H1 (cell line): ENCODE data around the gene PPP2R2D. TPM values are rescaled to one million over a fixed set of nuclear protein-coding genes. Genes with fewer than 3 reads are reported as not detected.

Source experiments
- CHD1 ChIP-seq: IDR thresholded peaks from 2 replicates; pipeline ENCODE4 v1.6.1; 2012; ENCODE audit warnings: low read depth, low read length, improper control_type of control experiment
- CTCF ChIP-seq, 3 experiments: IDR thresholded peaks; 1 replicate in 2 of 3; 2 replicates in 1 of 3; pipeline versions ENCODE4 v1.5.1 to v1.6.1; 2011; ENCODE audit warnings: low read length in 3 of 3, mild to moderate bottlenecking in 3 of 3, inconsistent platforms in 2 of 3, low read depth in 1 of 3, moderate library complexity in 1 of 3; ENCODE audit not compliant: insufficient read depth in 1 of 3; ENCODE audit errors: control extremely low read depth in 1 of 3
- GABPA ChIP-seq: IDR thresholded peaks from 2 replicates; pipeline ENCODE4 v1.6.1; 2011; ENCODE audit warnings: mild to moderate bottlenecking, low read length, moderate library complexity, borderline replicate concordance; ENCODE audit not compliant: insufficient read depth
- TAF7 ChIP-seq: optimal IDR thresholded peaks from 2 replicates; pipeline ENCODE3; 2011; ENCODE audit warnings: low read depth, mild to moderate bottlenecking, inconsistent platforms, low read length, moderate library complexity, borderline replicate concordance
- polyA plus RNA-seq, 7 experiments: library from polyadenylated mRNA; depleted of rRNA in 3 of 7; stranded (reverse) in 5 of 7; unstranded in 2 of 7; fragments of >200 nt in 5 of 7; fragments of 200-250 nt in 2 of 7; gene quantifications; 1 replicate in 5 of 7; 2 replicates in 1 of 7; 4 replicates in 1 of 7; pipeline versions ENCODE4 v1.2.1 to v1.2.3, GENCODE V29; 2011 to 2013; ENCODE audit warnings: missing spikeins in 2 of 7, mixed read lengths in 2 of 7
- total RNA-seq: library from RNA; stranded (reverse); fragmentation: NEBNext Ultra II Directional; extraction: Animal tissue kit (Norgen Biotek cat#: 25700); gene quantifications from 2 replicates; pipeline ENCODE4 v1.2.1, GENCODE V29; 2021

Gene PPP2R2D
- total and polyA plus RNA-seq, 2 of the 8 experiments (the other 6 are each of a cell fraction or from before 2014, with no cell fraction given): 25.4 to 32.8 TPM

- TF ChIP-seq CTCF (IDR thresholded peaks at IDR 0.05; ENCODE audit: control extremely low read depth in 1 of 3, insufficient read depth in 1 of 3, low read depth in 1 of 3, low read length in 3 of 3): no peak
- TF ChIP-seq TAF7: no peak
- no peak for TF ChIP-seq CHD1
- no peak for TF ChIP-seq GABPA
Measured at GRCh38 chr10:132002004-132002403, 101.2 kb downstream of the PPP2R2D start (continued).
